Activated CD8-positive, alpha-beta memory T cell treated with anti-CD3 and anti-CD28 coated beads, Interleukin-2, amount 50 U/mL, for 48 hours (primary cell): Measurements from ENCODE around the gene SNX19.

Source experiments
- DNase-seq: peaks from one replicate; pipeline ENCODE4 v3.0.0-alpha.2; 2020

SNX19 gene

DNA sequence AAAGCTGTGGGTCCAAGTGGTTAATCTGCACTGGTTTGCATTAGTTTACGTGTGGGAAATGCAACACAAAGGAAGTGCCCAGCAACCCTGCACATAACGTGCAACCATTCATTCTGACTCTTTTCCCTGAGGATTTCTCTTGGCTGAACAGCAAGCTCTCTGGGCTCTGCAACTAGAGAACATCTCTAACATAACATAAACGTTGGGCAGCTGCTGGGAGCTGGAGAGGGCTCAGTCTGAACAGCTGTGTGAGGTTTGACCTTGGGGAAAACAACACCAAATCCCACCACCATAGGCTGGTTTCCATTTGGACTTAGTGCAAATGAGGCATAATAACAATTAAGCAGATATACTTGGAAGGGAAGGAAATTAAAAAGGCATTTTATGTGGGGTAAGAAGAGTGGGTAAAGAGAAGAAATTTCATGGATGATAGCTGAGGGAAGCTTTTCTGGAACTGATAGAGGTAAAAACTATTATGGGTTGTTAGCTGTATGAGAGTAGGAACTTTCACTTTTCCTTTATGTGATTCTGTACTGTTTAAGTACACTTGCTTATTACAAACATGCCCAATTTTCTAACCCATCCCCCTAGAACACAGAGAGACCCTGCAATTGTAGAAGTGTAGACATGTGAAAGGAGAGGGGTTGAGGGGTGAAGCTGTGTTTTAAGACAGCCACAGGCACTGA is 76.2 kb downstream of the SNX19 start:
- no peak for DNase-seq

DNA sequence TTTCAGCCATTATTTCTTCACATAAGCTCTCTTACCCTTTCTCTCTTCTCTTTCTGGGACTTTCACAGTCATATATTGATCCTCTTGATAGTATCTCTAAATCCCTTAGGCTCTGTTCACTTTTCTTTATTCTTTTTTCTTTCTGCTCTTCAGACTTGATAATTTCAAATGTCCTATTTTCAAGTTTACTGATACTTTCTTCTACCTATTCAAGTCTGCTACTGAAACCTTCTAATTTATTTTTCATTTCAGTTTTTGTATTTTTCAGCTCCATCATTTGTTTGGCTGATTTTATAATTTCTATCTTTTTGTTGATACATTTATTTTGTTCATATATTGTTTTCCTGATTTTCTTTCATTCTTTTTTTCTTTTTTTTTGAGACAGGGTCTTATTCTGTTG is 79.1 kb downstream of the SNX19 start:
- DNase-seq: no peak

DNA sequence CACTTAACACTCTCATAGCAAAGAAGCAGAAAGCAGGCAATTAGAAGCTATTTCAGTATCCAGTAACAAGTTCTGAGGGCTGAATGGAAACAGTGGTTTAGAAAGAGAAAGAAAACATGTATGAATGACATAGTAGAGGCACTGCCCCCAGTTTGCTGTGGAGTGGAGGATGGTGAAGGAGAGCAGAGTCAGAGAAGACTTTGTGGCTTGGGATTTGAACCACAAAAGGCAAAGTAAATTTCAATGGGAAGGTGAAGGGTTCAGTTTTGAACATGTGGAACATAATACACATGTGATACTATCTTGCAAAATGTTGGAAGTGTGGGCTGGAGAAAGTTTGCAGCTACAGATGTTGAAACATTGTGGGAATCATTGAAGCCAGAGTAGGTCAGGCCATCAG is 81.4 kb downstream of the SNX19 start:
- DNase-seq: no peak

DNA sequence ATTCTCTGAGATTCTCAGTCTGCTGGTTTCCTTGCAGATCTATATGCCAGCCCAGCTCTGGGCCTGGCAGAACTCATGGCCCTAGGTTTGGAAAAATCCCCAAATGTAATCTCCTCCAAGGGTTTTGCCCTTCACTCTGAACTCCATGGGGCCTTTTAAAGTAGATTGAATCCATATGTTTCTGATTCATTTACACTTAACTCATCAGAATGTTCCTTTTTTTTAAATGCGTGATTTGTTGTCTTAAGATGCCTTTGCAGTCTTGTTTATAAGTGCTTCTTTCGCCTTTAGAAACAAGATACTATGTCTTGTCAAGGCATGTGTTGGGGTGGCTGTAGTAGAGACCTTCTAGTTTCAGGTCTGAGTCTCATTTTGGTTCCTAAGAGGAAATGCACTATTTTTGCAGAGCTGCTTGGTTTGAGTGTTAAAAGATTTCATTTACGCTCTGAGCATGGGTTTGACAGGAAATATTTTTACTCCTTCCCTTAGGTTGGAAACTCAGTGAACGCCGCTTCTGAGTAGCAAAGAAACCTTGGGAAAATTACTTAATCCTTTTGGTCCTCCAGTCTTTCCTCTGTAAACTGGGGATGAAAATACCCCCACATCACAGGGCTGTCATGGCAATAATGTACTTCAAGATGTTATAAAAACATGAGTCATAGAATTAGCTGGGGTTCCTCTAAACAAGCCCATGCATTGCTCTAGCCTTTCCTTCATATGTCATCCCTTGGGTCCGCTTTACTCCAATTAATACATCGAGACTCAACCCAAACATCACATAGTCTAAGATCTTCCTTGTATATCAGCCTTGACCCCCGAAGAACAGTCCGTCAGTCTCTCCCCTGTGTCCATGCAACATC is 83.5 kb downstream of the SNX19 start:
- DNase-seq: no peak

DNA sequence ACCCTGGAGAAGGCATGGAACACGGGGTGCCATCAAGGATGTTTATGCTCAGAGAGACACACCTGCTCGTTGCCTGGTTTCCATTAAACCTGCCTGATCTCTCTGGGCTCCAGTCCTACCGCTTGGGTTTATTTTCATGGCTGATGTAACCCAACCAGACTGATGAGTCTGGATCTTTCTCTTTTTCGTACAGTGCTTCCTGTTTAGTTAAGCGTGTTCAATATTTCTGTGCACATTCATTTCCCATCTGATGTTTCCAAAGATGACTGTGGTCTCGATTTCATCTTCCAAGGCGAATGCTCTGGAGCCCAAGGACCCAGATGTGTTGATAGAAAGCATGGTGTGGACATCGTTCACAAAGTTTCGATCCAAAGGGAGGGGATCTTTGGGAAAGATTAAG is 84.3 kb downstream of the SNX19 start:
- no peak for DNase-seq

DNA sequence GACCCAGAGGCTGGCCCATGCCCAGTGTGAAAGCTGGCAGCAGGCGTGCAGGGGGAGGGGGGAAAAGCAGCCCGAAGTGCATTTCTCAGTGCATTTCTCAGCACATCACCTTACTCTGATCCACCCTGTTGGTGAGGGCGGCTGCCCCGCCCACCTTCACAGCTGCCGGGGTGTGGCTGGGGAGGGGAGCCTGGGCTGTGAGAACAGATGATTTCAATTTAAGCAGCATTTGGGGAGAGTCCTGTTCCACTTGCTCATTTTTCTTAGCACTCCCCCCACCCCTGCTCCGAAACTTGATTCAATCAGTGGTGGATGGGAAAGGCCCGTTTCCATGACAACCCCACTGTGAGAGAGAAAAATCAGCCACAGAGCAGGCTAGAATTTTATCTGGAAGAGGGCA is 84.8 kb downstream of the SNX19 start:
- DNase-seq: no peak

DNA sequence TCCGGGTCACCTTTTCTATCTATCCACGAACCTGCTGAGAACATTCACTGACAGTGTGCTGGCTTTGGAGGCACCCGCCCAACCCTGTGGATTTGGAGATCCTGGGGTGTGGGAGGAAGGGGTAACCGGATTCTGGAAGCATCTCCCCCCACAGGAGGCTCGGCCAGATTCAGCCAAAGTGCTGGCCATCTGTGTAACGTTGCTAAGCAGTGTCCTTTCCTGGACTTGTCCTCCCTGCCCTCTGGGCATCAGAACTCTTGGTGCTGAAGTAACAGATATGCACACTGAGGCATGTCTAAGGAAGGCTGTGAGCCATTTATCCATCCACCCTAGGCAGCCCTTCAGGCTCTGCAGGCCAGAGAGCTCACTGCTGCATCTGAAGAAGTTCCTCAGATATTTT is 85.7 kb downstream of the SNX19 start:
- no peak for DNase-seq

DNA sequence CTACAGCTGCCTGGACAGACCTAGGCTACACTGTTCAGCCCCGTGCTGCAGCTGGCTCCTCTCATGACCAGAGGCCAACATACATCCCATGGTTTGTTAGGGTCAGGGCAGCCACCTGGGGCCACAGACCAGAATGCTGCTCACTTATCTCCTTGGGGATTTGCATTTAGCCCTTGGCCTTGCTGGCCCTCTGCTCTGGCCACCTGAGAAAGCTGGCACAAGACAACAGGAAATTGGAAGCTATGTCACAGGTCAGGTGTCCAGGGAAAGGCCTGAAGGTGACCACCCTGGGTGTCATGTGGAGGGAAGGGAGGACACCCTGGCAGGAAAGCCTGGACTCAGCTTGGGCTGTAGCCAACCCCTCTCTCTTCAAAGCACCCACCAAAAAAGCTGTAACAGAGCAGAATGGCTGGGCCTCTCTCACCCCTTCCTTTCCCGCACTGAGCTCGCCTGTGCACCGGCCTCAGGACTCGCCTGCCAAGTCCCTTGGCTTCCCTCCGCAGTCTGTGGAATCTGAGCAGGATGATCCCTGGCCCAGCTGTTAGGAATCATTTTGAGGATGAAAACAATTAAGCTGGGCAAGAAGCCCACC is 86.3 kb downstream of the SNX19 start:
- DNase-seq: no peak

DNA sequence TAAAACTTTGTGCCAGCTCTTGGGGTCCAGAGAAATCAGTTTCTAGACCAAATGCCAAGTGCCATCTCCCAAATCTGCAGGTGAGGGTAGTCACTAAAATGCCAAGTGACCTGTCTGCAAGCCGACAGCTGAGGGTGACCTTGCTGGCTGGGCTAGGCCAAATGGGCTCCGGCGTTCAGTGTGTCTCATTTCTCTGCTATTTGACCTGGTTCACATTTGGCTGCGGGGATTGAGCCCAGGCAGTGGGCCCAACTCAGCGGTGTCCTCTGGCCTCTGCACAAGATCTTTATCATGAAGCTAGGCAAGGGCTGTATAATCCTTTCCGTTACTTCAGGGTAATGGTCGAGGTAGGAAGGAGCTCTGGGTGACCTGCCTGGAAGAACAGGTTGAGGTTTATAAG is 87.5 kb downstream of the SNX19 start:
- DNase-seq: no peak

DNA sequence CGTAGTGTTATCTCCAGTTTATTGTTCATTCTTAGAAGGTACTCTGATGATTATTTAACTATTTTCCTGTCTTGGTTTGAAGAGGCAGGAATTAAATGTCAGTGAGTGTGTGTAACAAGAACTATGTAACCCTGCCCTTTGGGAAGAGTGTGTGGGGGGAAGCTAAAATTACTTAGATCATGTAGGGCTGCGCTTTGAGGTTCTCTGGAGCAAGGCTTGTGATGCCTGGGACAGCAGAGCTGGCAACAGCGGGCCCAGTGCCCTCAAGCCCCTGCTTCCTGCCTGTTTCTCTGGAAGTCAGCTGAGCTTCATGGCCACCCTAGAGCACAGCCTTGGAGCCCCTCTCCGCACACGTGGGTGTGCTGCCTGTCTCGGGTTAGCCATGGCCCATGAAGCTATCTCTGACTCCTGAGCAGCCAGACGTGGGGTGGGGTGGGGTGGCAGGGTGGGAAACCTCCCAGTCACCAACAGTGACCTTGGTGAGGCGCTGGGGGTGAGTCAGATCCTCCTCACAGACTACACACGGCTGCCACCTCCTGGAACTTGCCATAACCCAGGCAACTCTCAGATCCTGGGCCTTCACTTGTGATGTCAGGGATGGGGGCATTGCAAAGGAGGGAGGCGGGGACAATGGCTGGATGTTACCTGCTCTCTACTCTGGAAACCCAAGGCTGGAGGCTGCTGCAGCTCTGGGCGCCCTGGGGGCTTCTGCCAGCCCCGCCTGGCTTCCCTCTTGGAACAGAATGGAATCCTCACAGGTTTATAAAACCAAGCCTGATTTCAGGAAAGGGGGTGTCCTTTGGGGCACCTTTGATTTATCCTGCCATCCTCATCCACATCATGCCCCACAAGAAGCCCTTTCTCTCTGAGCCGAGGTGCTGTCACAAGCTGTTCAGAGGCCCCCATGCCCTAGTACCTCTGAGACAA is 88.6 kb downstream of the SNX19 start:
- peak; percentile 53 for DNase-seq

DNA sequence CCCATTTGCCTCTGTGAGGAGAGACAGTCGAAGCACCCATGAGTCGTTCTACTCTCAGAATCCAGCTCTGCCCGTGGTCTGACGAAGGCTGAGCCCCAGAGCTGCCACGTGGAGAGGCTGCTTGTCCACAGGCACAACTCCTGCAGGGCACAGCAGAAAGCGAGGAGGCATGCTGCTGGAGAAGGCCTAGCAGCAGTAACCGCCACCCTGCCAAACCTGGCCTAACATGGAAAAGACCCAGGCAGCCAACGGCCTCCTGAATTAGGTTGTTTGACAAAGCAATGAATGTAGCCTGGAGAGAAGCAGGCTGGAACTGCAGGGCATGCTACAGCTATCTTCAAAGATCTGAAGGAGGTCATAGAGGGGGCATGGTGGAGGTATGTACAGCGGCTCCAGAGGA is 89.7 kb downstream of the SNX19 start:
- no peak for DNase-seq

DNA sequence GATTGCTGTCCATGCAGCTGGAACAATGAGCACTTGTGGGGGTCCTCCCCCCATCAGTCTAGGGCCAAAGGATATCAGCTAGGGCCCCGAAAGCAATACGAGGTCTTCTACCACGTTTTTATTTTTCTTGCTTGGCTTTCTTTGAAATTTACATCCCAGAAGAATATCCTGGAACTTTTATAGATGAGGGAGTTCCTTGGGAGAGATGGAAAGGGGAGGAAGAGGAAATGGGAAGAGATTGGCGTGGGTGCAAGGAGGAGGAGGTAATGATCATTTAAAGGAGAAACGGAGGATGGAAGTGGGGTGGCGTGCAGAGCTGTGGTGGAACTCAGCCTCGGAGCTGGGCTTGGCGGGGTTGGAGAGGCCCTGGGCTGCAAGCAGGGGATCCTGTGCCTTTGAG is 90.3 kb downstream of the SNX19 start:
- no peak for DNase-seq

DNA sequence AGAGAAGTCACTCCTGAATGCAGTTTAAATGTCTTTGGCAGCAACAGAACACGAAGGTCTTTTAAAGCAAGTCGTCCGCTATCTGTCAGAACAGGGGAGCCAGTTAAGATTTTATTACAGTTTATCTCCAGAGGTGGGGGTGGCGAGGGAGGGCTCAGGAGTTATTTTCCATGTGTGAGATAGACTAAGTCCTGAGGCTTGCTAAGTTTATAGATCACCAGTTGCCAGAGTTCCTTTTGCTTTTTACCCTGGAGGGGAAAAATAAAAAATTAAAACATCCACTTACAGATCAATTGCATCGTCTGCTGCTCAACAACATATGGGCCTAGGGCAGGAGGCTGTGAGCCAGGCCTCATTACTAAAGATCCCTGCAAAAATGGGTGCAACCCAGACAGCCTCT is 90.7 kb downstream of the SNX19 start:
- DNase-seq: no peak
